Activated CD8-positive, alpha-beta memory T cell treated with anti-CD3 and anti-CD28 coated beads for 1 hour (primary cell): Measurements from ENCODE around the gene GNB3.
A peak's percentile ranks its signal among the peaks of the same experiment; 100 is the strongest.

Experiments
- DNase-seq, 2 donors: peaks; one replicate each; pipeline ENCODE4 v3.0.0-alpha.2; 2020; ENCODE audit warnings: low read depth in 1 of 2; ENCODE audit errors: extremely low read depth in 1 of 2

The GNB3 gene

GRCh38 chr12:6836851-6837250 is 3.9 kb upstream of the GNB3 start:
- DNase-seq: no peak

- DNase-seq: no peak
These were observed 3.2 kb upstream of the GNB3 start for GRCh38 chr12:6837370-6838060.

GRCh38 chr12:6838854-6839253 is 1.9 kb upstream of the GNB3 start:
- DNase-seq: no peak

- no peak for DNase-seq
These were observed 1.1 kb upstream of the GNB3 start for GRCh38 chr12:6839482-6840201.

- DNase-seq: no peak
These were observed 395 bp upstream of the GNB3 start for GRCh38 chr12:6840330-6840729.

- DNase-seq: no peak
These were observed 1.4 kb downstream of the GNB3 start for GRCh38 chr12:6842075-6842474.

- DNase-seq: no peak
These were observed 2.6 kb downstream of the GNB3 start for GRCh38 chr12:6843118-6843902.

- DNase-seq: no peak
These were observed 4.7 kb downstream of the GNB3 start for GRCh38 chr12:6845395-6845794.

GRCh38 chr12:6846316-6846869 is 5.7 kb downstream of the GNB3 start:
- no peak for DNase-seq

- no peak for DNase-seq
These were observed 7.0 kb downstream of the GNB3 start for GRCh38 chr12:6847676-6848075.

GRCh38 chr12:6849427-6849826 is 8.7 kb downstream of the GNB3 start:
- DNase-seq: no peak

- no peak for DNase-seq
These were observed 9.3 kb downstream of the GNB3 start for GRCh38 chr12:6849976-6850560.

- no peak for DNase-seq
These were observed 10.0 kb downstream of the GNB3 start for GRCh38 chr12:6850796-6851152.

GRCh38 chr12:6851153-6851920 is 10.6 kb downstream of the GNB3 start, which contains the start of gene CDCA3:
TSS of gene CDCA3 (minus strand) at chr12:6851286. CDS start at chr12:6850952, 334 bp downstream.
- peak; percentile 80 to 84 for DNase-seq

GRCh38 chr12:6851921-6852650 is 11.4 kb downstream of the GNB3 start, which contains the start of gene USP5:
TSS of gene USP5 (plus strand) at chr12:6852150. CDS start at chr12:6852180, 30 bp downstream.
- peak; percentile 95 for DNase-seq

GRCh38 chr12:6852651-6853354 is 12.1 kb downstream of the GNB3 start:
- no peak for DNase-seq

GRCh38 chr12:6853626-6854025 is 12.9 kb downstream of the GNB3 start:
- no peak for DNase-seq

- no peak for DNase-seq
These were observed 13.3 kb downstream of the GNB3 start for GRCh38 chr12:6854036-6854435.

- DNase-seq: no peak
These were observed 14.6 kb downstream of the GNB3 start for GRCh38 chr12:6855322-6855721.
